GM21619 (cell line): Measurements from ENCODE around the gene TYRO3.
"Not testable (repeated sequence)": the region's sequence is repeated elsewhere in the genome, so short reads cannot be mapped to it uniquely, and the experiment has no call there.

Experiments used
- ATAC-seq: cut with Tn5 transposase; IDR thresholded peaks from one replicate; pipeline ENCODE4 v1.9.1; 2021; ENCODE audit not compliant: unreplicated experiment

Gene TYRO3

GRCh38 chr15:41553731-41554130 lies 5.3 kb upstream of the TYRO3 start:
- no peak for ATAC-seq

- no peak for ATAC-seq
Measured at GRCh38 chr15:41554343-41554742, 4.7 kb upstream of the TYRO3 start.

- no peak for ATAC-seq
Measured at GRCh38 chr15:41554915-41555314, 4.1 kb upstream of the TYRO3 start.

- no peak for ATAC-seq
Measured at GRCh38 chr15:41556677-41557076, 2.3 kb upstream of the TYRO3 start.

- peak; percentile 60 for ATAC-seq
Measured at GRCh38 chr15:41557673-41558399, 1.2 kb upstream of the TYRO3 start.

- ATAC-seq: no peak
Measured at GRCh38 chr15:41559239-41559782, 299 bp downstream of the TYRO3 start.

- ATAC-seq: no peak
Measured at GRCh38 chr15:41560572-41560874, 1.5 kb downstream of the TYRO3 start.

GRCh38 chr15:41561104-41561776 lies 2.2 kb downstream of the TYRO3 start:
- ATAC-seq: no peak

GRCh38 chr15:41561777-41562145 lies 2.7 kb downstream of the TYRO3 start:
- ATAC-seq: no peak

- no peak for ATAC-seq
Measured at GRCh38 chr15:41562244-41562643, 3.2 kb downstream of the TYRO3 start.

GRCh38 chr15:41562784-41563198 lies 3.8 kb downstream of the TYRO3 start:
- no peak for ATAC-seq

GRCh38 chr15:41564286-41564959 lies 5.4 kb downstream of the TYRO3 start:
- no peak for ATAC-seq

- no peak for ATAC-seq
Measured at GRCh38 chr15:41564960-41565502, 6.0 kb downstream of the TYRO3 start.

GRCh38 chr15:41565702-41566101 lies 6.7 kb downstream of the TYRO3 start:
- ATAC-seq: no peak

- no peak for ATAC-seq
Measured at GRCh38 chr15:41566121-41566885, 7.3 kb downstream of the TYRO3 start.

GRCh38 chr15:41567261-41567660 lies 8.2 kb downstream of the TYRO3 start:
- no peak for ATAC-seq

- no peak for ATAC-seq
Measured at GRCh38 chr15:41567862-41568261, 8.8 kb downstream of the TYRO3 start.

GRCh38 chr15:41568350-41569017 lies 9.5 kb downstream of the TYRO3 start:
- ATAC-seq: no peak

- ATAC-seq: not testable (repeated sequence)
Measured at GRCh38 chr15:41569232-41569631, 10.2 kb downstream of the TYRO3 start.

GRCh38 chr15:41570764-41571163 lies 11.8 kb downstream of the TYRO3 start:
- ATAC-seq: no peak
